SK-N-MC (cell line): ENCODE data around the gene PRSS12.
A peak's percentile ranks its signal among the peaks of the same experiment; 100 is the strongest.

Experiments
- DNase-seq: peaks from one replicate; pipeline ENCODE4 v3.0.0-alpha.2; 2011; ENCODE audit warnings: low read depth, low spot score
- H3K27ac ChIP-seq: fragments of 200-600 bp; sonication (generic); 2 replicates; pipeline ENCODE4 v1.5.1; 2016; ENCODE audit warnings: mixed run types
- H3K36me3 ChIP-seq: fragments of 200-600 bp; sonication (generic); 2 replicates; pipeline ENCODE4 v1.6.1; 2017; ENCODE audit warnings: antibody characterized with exemption, low read length, mixed read lengths; ENCODE audit not compliant: insufficient read depth
- H3K4me3 ChIP-seq: fragments of 200-600 bp; sonication (generic); 2 replicates; pipeline ENCODE4 v1.5.1; 2016
- H3K9ac ChIP-seq: fragments of 200-600 bp; sonication (generic); 2 replicates; pipeline ENCODE4 v1.8.0; 2017; ENCODE audit warnings: mixed run types, mixed read lengths; ENCODE audit not compliant: insufficient read length
- H3K9me3 ChIP-seq: fragments of 200-600 bp; sonication (generic); 2 replicates; pipeline ENCODE4 v1.6.1; 2017; ENCODE audit warnings: low read depth, mild to moderate bottlenecking, antibody characterized with exemption, low read length, moderate library complexity, mixed read lengths
- EZH2 ChIP-seq: fragments of 200-600 bp; sonication (generic); IDR thresholded peaks from one replicate; pipeline ENCODE4 v1.6.1; 2017; ENCODE audit warnings: antibody characterized with exemption
- FOXP2 ChIP-seq: optimal IDR thresholded peaks from 2 replicates; pipeline ENCODE3; 2011; ENCODE audit warnings: mild to moderate bottlenecking, moderate library complexity; ENCODE audit not compliant: insufficient read depth; ENCODE audit errors: extremely low read length, control extremely low read depth
- POLR2AphosphoS5 ChIP-seq: IDR thresholded peaks from 2 replicates; pipeline ENCODE4 v1.6.1; 2012; ENCODE audit warnings: mild to moderate bottlenecking, low read depth, low read length, borderline replicate concordance

PRSS12 gene

DNA sequence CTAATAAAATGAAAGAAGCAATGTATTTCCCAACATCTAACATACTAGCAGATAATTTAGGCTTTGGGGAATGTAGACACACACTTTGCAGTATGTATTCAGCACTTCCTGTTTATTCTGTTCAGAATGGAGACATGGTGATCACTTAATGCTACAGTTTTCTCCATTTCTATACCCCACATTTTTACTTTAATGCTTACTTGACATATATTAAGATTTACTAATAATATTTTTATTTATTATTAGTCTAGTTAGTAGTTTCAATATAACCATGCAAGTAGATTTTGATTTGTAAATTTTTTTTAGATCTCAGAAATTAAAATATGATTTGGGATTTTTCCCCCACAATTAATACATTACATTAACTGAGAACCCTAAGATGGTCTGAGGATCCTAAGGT is 98.4 kb downstream of the PRSS12 start:
- Histone ChIP-seq H3K9me3 (peaks cover 2% of the 10 kb centered on the region; the same call in 1 of the 2 replicates), H3K9ac (no peak overlapping the region), H3K4me3 (no peak overlapping the region), H3K36me3 (no peaks in the 10 kb centered on the region), H3K27ac (0 out of 2 replicates have a peak overlapping the region, but pooled peaks have one; percentile 26)
- DNase-seq, result no peak
- TF ChIP-seq POLR2AphosphoS5 (no peak), EZH2 (no peak), FOXP2 (no peak)

DNA sequence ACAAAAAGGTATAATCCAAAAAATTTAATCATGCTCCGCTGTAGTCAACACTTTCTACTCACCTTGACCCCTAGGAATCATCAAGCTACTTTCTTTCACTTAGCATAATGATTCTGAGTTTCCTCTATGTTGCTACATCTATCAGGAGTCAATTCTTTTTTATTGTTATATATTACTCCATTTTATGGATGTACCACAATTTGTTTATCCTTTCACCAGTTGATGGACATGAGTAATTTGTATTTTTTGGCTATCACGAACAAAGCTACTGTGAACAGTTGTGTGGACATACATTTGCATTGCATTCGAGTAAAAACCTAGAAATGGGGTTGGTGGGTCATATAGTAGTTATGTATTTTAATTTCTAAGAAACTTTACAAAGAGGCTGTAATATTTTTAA is 102.9 kb downstream of the PRSS12 start:
- no peak for TF ChIP-seq EZH2
- TF ChIP-seq POLR2AphosphoS5, result no peak
- TF ChIP-seq FOXP2, result no peak
- Histone ChIP-seq H3K27ac (no peak overlapping the region), H3K9me3 (peaks cover 2% of the 10 kb centered on the region; the same call in 1 of the 2 replicates), H3K9ac (no peak overlapping the region), H3K36me3 (no peaks in the 10 kb centered on the region), H3K4me3 (no peak overlapping the region)
- no peak for DNase-seq

GRCh38 chr4:118237531-118237930 is 115.3 kb downstream of the PRSS12 start:
- H3K4me3 ChIP-seq, result no peak overlapping the region
- no peak overlapping the region for H3K27ac ChIP-seq
- no peak for DNase-seq
- no peak overlapping the region for H3K9ac ChIP-seq
- TF ChIP-seq POLR2AphosphoS5 (no peak), FOXP2 (no peak), EZH2 (no peak)
- no peaks in the 10 kb centered on the region for H3K9me3 ChIP-seq
- H3K36me3 ChIP-seq, result no peaks in the 10 kb centered on the region

- Histone ChIP-seq H3K9me3 (no peaks in the 10 kb centered on the region), H3K27ac (no peak overlapping the region), H3K4me3 (no peak overlapping the region), H3K36me3 (no peaks in the 10 kb centered on the region), H3K9ac (no peak overlapping the region)
- no peak for DNase-seq
- no peak for TF ChIP-seq EZH2
- TF ChIP-seq POLR2AphosphoS5, result no peak
- no peak for TF ChIP-seq FOXP2
Measured at GRCh38 chr4:118235566-118236120, 117.2 kb downstream of the PRSS12 start.
